ENCODE results near the gene NFIX. TPM values are rescaled to one million over a fixed set of nuclear protein-coding genes. Genes with fewer than 3 reads are reported as not detected.

NFIX gene
- total RNA-seq, 1 donor from 2014 or later = 144 TPM

GRCh38 chr19:12987781-12988180 is 7.5 kb upstream of the NFIX start:
- DNase-seq = no peak

DNA sequence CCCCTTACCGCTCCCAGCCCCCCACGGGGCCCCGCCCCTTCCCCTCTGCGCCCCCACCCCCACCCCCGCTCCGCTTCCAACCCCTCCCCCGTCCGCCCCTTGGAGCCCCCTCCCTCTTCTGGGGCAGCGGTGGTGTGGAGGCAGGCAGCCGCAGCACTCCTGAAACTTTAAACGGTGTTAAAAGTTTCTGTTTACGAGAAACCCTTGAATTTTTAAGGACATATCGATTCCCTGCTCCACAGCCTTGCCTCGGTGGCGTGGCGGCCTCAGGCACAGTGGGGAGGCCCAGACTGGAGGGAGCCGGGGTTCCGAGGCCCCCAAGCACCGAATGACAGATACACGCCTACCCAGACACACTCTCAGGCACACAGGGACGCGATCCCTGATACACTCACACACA is 4.8 kb upstream of the NFIX start:
- DNase-seq = no peak

DNA sequence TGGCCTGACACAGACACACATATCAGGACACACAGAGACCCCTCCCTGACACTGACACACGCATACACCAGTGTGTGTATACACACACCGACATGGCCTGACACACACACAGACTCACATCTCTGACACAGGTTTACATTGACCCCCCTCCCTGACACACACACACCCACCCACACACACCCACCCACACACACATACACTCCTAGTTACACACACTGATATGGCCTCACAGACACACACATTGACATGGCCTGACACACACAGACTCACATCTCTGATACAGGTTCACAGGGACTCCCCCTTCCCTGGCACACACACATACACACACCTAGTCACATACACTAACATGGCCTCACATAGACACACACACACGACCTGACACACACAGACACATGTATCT is 4.4 kb upstream of the NFIX start:
- no peak for DNase-seq

DNA sequence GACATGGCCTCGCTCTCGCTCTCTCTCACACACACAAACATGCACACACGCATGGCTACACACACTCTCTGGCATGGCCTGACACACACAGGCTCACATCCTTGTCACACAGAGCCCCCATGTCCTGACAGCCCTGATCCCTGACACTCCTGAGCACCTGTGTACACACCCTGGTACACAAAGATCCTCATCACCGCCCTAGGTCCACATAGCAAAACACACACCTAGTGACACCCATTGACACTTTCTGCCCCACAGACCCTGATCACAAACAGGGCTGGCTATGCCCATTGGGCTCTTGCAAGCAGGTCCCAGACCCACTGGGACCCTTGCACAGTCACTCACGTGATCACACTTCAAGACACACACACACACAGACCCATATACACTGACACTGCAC is 4.0 kb upstream of the NFIX start:
- DNase-seq = no peak

GRCh38 chr19:12992729-12993128 is 2.5 kb upstream of the NFIX start:
- no peak for DNase-seq

GRCh38 chr19:12993562-12993961 is 1.7 kb upstream of the NFIX start:
- no peak for DNase-seq

GRCh38 chr19:12995596-12996405 is 526 bp downstream of the NFIX start:
- no peak for DNase-seq

GRCh38 chr19:12996406-12997094 is 1.3 kb downstream of the NFIX start:
- no peak for DNase-seq

DNA sequence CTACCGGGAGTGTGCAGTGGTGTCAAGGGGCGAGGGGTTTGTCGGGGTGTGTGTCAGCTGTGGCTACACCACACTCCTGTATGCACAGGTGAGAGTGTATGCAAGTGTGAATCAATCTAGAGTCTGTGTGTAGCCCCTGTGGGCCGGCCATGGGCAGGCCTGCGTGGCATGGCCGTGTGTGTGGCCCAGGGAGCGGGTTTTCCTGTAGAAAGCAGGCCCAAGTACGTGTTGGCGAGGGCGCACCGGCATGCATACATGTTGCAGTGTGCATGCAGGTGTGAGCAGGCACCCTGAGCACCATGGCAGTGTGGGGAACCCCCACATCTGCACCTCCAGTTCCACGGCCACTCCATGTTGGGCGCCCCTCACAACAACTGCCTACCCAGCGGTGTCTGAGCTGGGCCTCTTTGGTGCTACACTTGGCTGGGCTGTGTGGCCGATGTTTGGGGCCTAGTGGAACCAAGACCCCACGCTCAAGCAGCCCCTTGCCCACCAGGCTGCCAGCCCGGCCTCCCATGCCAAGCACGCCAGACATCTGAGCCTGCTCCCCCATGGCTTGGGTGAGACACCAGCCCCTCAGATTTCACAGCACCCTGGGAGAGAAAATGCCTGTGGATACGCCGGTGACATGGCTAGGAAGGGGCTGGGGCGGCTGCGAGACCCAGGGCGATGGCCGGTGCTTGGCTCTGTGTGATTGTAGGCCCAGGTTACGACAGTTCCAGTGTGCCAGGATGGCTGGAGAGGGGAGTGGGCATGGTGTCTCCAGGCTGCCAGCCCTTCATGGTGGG is 2.1 kb downstream of the NFIX start:
- DNase-seq = no peak

GRCh38 chr19:12997967-12998940 is 3.0 kb downstream of the NFIX start:
- peak; percentile 75 for DNase-seq

DNA sequence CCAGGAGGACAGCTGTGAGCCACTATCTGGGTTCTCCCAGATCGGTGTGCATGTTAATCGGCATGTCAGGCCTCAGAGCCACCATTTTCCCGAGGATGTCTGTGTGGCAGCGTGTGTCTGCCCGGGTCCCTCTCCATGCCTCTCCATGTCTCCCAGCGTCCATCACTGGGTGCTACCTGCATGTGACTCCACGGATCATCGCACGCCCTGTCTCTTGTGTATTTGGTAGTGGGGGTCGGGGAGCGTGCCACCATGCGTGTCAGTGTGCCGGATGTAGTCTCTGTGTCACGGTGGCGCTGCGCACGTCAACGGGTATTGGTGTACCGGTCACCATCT is 5.9 kb downstream of the NFIX start:
- DNase-seq = no peak

DNA sequence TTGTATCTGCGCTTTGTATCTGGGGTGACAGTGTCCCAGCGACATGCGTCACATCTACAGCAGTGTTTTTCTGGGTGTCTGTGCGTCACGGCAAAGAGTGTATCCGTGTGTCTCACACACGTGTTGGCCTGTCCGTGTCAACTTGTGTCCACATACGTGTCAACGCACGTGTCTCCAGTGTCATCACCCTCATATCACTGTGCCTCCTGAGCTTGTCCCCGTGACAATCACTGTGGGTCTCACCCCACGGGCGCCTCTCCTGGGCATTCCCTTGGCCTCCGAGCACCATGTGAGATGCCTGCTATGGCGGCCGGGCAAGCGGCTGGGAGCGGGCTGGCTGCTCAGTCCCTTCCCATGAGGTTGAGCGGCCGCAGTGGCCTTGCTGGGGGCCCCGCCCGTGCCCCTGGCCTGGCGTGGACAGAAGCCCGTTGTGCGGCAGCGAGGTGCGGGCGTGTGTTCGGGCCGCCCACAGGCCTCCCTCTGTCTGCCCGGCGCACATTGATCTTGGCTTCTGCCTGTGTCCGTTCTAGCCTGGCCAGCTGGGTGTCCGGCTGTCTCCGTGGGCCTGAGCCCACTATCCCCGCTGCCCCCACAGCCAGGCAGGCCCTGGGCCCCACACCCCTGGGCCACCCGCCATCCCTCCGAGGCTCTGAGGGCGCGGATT is 6.4 kb downstream of the NFIX start:
- DNase-seq = no peak

DNA sequence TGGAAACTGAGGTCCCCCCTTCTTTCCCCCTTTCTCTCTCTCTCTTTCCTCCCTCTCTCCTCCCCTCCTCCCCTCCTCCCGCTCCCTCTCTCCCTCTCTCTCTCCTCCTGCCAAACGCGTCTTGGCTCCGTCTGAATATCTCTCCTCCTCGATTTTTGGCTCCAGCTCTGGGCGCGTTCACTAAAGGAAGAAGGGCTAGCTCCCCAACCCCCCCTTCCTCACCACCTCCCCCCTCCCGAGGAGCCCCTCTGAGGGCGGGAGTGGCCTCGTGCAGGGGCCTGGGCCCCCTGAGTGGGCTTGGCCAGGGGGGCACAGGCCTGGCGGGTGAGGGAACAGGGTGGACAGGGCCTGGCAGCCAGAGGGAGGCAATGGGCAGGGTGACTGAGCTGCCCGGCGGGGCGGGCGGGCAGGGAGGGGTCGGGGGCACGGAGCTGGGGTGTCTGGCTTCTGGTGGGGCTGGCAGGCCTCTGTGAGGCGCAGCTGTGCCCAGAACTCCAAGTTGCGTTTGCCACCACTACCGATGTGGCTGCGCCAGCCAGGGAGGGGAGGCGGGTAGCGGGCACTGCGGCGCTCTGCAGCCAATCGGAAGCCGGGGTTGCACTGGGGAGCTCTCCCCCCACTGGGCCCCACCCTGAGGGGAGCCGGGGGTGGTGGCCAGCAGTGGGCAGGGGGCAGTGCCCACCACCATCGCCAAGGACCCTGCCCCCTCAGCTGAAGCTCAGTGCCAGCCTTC is 7.1 kb downstream of the NFIX start:
- DNase-seq = peak; percentile 97

DNA sequence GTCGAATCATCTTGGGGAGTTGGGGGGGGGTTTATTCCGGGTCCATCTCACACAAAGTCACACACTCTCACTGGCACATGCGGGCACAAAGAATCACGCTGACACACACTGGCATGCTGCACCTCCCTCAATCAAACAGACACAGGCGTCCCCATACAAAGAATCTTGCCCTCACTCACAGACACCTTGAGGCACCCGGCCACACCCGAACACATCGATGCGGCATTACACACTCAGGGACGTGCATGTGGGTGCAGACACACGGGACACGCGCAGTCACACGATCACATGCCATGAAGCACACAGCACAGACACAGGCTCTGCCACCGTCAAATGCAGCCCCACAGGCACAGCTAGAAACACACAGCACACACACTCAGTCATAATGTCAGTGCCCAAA is 7.8 kb downstream of the NFIX start:
- no peak for DNase-seq

DNA sequence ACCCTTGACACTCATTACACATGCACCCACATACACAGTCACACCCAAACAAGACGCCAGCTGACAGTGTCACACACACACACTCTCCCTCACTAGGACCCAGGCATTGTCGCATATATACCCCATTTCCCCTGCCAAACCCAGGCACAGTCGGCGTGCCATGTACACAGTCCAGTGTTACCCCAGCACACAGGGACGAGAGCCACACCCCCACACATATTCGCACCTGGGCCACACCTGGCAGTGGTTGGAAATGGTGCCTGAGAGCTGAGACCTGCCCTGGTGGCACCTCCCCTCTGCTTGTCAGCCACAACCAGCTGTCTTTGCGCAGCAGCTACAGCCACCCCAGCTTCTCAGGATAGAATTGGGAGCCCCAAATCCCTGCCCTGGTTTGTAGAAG is 9.0 kb downstream of the NFIX start:
- no peak for DNase-seq

DNA sequence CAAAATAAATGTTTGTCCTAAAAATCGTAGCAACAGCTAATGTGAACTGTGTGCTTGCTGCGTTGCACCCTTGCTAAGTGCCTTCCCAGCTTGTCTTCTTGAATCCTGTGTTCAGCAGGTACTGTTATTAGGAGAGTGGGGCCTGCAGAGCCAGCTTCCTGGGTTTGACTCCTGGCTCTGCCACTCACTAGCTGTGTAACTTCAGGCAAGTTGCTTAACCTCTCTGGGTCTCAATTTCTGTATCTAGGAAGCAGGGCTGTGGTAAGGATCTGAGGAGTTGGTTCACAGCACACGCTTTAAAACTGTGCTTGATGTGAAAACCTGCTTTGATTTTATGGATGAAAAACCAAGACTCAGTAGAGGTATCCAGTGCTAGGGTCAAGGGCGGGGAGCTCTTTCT is 10.0 kb downstream of the NFIX start:
- no peak for DNase-seq

GRCh38 chr19:13005861-13006370 is 10.6 kb downstream of the NFIX start:
- DNase-seq = no peak

- peak; percentile 86 for DNase-seq
Measured at GRCh38 chr19:13006431-13007281, 11.4 kb downstream of the NFIX start.

GRCh38 chr19:13007292-13008045 is 12.2 kb downstream of the NFIX start:
- peak; percentile 80 for DNase-seq
